GM19023 (cell line): ENCODE data around the gene FOXN1.

Source experiments
- ATAC-seq: cut with Tn5 transposase; IDR thresholded peaks from one replicate; pipeline ENCODE4 v1.9.1; 2021; ENCODE audit warnings: mild to moderate bottlenecking, moderate library complexity; ENCODE audit not compliant: unreplicated experiment

Gene FOXN1

GRCh38 chr17:28498652-28499363, 7.3 kb upstream of the FOXN1 start:
- no peak for ATAC-seq

- no peak for ATAC-seq
Measured at GRCh38 chr17:28499364-28499664, 6.8 kb upstream of the FOXN1 start.

GRCh38 chr17:28499684-28500357, 6.3 kb upstream of the FOXN1 start:
- no peak for ATAC-seq

GRCh38 chr17:28500712-28501379, 5.3 kb upstream of the FOXN1 start:
- peak; percentile 65 for ATAC-seq

- ATAC-seq = no peak
Measured at GRCh38 chr17:28501421-28502284, 4.5 kb upstream of the FOXN1 start.

- no peak for ATAC-seq
Measured at GRCh38 chr17:28503420-28503819, 2.7 kb upstream of the FOXN1 start.

- ATAC-seq = no peak
Measured at GRCh38 chr17:28506763-28507487, 777 bp downstream of the FOXN1 start.

GRCh38 chr17:28507567-28508203, 1.5 kb downstream of the FOXN1 start:
- no peak for ATAC-seq

- ATAC-seq = no peak
Measured at GRCh38 chr17:28508211-28508724, 2.1 kb downstream of the FOXN1 start.

- no peak for ATAC-seq
Measured at GRCh38 chr17:28509789-28510188, 3.6 kb downstream of the FOXN1 start.

- ATAC-seq = no peak
Measured at GRCh38 chr17:28511858-28512461, 5.8 kb downstream of the FOXN1 start.

- ATAC-seq = no peak
Measured at GRCh38 chr17:28513476-28513875, 7.3 kb downstream of the FOXN1 start.

GRCh38 chr17:28514561-28515002, 8.4 kb downstream of the FOXN1 start:
- no peak for ATAC-seq

GRCh38 chr17:28515518-28515917, 9.4 kb downstream of the FOXN1 start:
- ATAC-seq = no peak

GRCh38 chr17:28518132-28518531, 12.0 kb downstream of the FOXN1 start:
- ATAC-seq = no peak

GRCh38 chr17:28518578-28518977, 12.4 kb downstream of the FOXN1 start:
- no peak for ATAC-seq

- no peak for ATAC-seq
Measured at GRCh38 chr17:28519236-28519635, 13.1 kb downstream of the FOXN1 start.

GRCh38 chr17:28520687-28521086, 14.5 kb downstream of the FOXN1 start:
- ATAC-seq = no peak

GRCh38 chr17:28521311-28522085, 15.3 kb downstream of the FOXN1 start:
- no peak for ATAC-seq
